HepG2 (cell line): Measurements from ENCODE around the gene TRAPPC3. TPM values are rescaled to one million over a fixed set of nuclear protein-coding genes. Genes with fewer than 3 reads are reported as not detected.

Experiments
- CBX5 ChIP-seq: sonication (generic); formaldehyde crosslinking; IDR thresholded peaks from 2 replicates; pipeline ENCODE4 v1.4.0; 2020; ENCODE audit warnings: missing genetic modification reagents, borderline replicate concordance
- CENPX ChIP-seq: sonication (generic); formaldehyde crosslinking; IDR thresholded peaks from 2 replicates; pipeline ENCODE4 v1.9.0; 2021; ENCODE audit warnings: mild to moderate bottlenecking, missing genetic modification reagents, moderate library complexity
- DMAP1 ChIP-seq: IDR thresholded peaks from 2 replicates; pipeline ENCODE4 v1.6.1; 2016
- FOSL2 ChIP-seq: sonication (generic); formaldehyde crosslinking; IDR thresholded peaks from 2 replicates; pipeline ENCODE4 v1.4.0; 2020; ENCODE audit warnings: missing genetic modification reagents
- GATAD2A ChIP-seq: IDR thresholded peaks from 2 replicates; pipeline ENCODE4 v1.6.1; 2016
- HMG20B ChIP-seq: conservative IDR thresholded peaks from 2 replicates; pipeline ENCODE4 v1.6.1; 2016; ENCODE audit warnings: missing genetic modification reagents, missing compliant biosample characterization
- HNRNPL ChIP-seq: fragments of 200-400 bp; formaldehyde crosslinking; IDR thresholded peaks from 2 replicates; pipeline ENCODE4 v1.6.1; 2017; ENCODE audit warnings: mild to moderate bottlenecking, low read depth, low read length
- HNRNPLL ChIP-seq: fragments of 200-400 bp; formaldehyde crosslinking; IDR thresholded peaks from 2 replicates; pipeline ENCODE4 v1.6.1; 2017; ENCODE audit warnings: mild to moderate bottlenecking, low read depth, low read length; ENCODE audit not compliant: poor library complexity, severe bottlenecking
- JARID2 ChIP-seq: sonication (generic); formaldehyde crosslinking; IDR thresholded peaks from 2 replicates; pipeline ENCODE4 v1.8.1; 2023; ENCODE audit warnings: missing genetic modification reagents, inconsistent platforms; ENCODE audit not compliant: insufficient replicate concordance
- KAT8 ChIP-seq: IDR thresholded peaks from 2 replicates; pipeline ENCODE4 v1.6.1; 2016; ENCODE audit warnings: missing genetic modification reagents, missing compliant biosample characterization
- MIER3 ChIP-seq: IDR thresholded peaks from 2 replicates; pipeline ENCODE4 v1.6.1; 2016; ENCODE audit warnings: missing compliant biosample characterization, borderline replicate concordance
- MXD4 ChIP-seq: IDR thresholded peaks from 2 replicates; pipeline ENCODE4 v1.6.1; 2016; ENCODE audit warnings: mild to moderate bottlenecking, missing biosample characterization, missing genetic modification reagents
- NFIB ChIP-seq: sonication (generic); formaldehyde crosslinking; IDR thresholded peaks from 2 replicates; pipeline ENCODE4 v1.9.0; 2021; ENCODE audit warnings: missing genetic modification reagents, mild to moderate bottlenecking, borderline replicate concordance
- RARA ChIP-seq: IDR thresholded peaks from 2 replicates; pipeline ENCODE4 v1.6.1; 2016; ENCODE audit warnings: missing genetic modification reagents, missing compliant biosample characterization
- REPIN1 ChIP-seq: sonication (generic); formaldehyde crosslinking; IDR thresholded peaks from 2 replicates; pipeline ENCODE4 v1.8.0; 2022; ENCODE audit warnings: missing genetic modification reagents, low read depth, mild to moderate bottlenecking, borderline replicate concordance
- RXRA ChIP-seq: sonication (generic); formaldehyde crosslinking; IDR thresholded peaks from 2 replicates; pipeline ENCODE4 v1.5.1; 2020; ENCODE audit warnings: missing genetic modification reagents
- SOX6 ChIP-seq, 2 experiments: fragments of 450-650 bp in 1 of 2; sonication (generic) in 1 of 2; formaldehyde crosslinking in 1 of 2; IDR thresholded peaks; 2 replicates each; pipeline versions ENCODE4 v1.4.0 to v1.6.1; 2017 to 2020; ENCODE audit warnings: antibody characterized with exemption in 1 of 2, mild to moderate bottlenecking in 1 of 2, missing genetic modification reagents in 1 of 2
- STAG1 ChIP-seq: sonication (generic); formaldehyde crosslinking; IDR thresholded peaks from 2 replicates; pipeline ENCODE4 v1.4.0; 2020; ENCODE audit warnings: missing genetic modification reagents
- TEAD3 ChIP-seq: optimal IDR thresholded peaks from 2 replicates; pipeline ENCODE3; 2016; ENCODE audit warnings: borderline replicate concordance
- THAP11 ChIP-seq: IDR thresholded peaks from 2 replicates; pipeline ENCODE4 v1.6.1; 2016; ENCODE audit warnings: missing biosample characterization, missing genetic modification reagents
- ZNF354B ChIP-seq: sonication (generic); formaldehyde crosslinking; IDR thresholded peaks from 2 replicates; pipeline ENCODE4 v1.8.0; 2022; ENCODE audit warnings: mild to moderate bottlenecking, missing genetic modification reagents
- polyA plus RNA-seq, 8 experiments: library from polyadenylated mRNA; depleted of rRNA in 3 of 8; stranded (reverse) in 7 of 8; unstranded in 1 of 8; fragments of >200 nt; fragmentation: Illumina TruSeq in 4 of 8; extraction: Trizol in 4 of 8; gene quantifications; 2 replicates each; pipeline versions ENCODE4 v1.2.1 to v1.2.3, GENCODE V29; 2011 to 2016; ENCODE audit warnings: low read depth in 4 of 8, missing spikeins in 1 of 8, mixed read lengths in 1 of 8; ENCODE audit not compliant: insufficient read depth in 1 of 8
- total RNA-seq, 5 experiments: library from RNA; depleted of rRNA; stranded (reverse); fragments of >200 nt; fragmentation: Illumina TruSeq; extraction: Trizol; gene quantifications; 2 replicates each; pipeline ENCODE4 v1.2.3, GENCODE V29; 2016; ENCODE audit warnings: low read depth in 1 of 5
- TF ChIP-seq, protein P1 (sequence below): sonication (generic); formaldehyde crosslinking; IDR thresholded peaks from 2 replicates; pipeline ENCODE4 v1.8.1; 2023; ENCODE audit warnings: missing genetic modification reagents, mild to moderate bottlenecking, borderline replicate concordance
- TF ChIP-seq, protein P2 (sequence below): sonication (generic); formaldehyde crosslinking; IDR thresholded peaks from 2 replicates; pipeline ENCODE4 v1.8.1; 2023; ENCODE audit warnings: mild to moderate bottlenecking, missing genetic modification reagents, borderline replicate concordance
- TF ChIP-seq, protein P3 (sequence below): sonication (generic); formaldehyde crosslinking; IDR thresholded peaks from 2 replicates; pipeline ENCODE4 v1.4.0; 2020; ENCODE audit warnings: missing genetic modification reagents, borderline replicate concordance
- TF ChIP-seq, protein P4 (sequence below): sonication (generic); formaldehyde crosslinking; IDR thresholded peaks from 2 replicates; pipeline ENCODE4 v1.5.1; 2020; ENCODE audit warnings: missing genetic modification reagents, mild to moderate bottlenecking, borderline replicate concordance
- TF ChIP-seq, protein P5 (sequence below): sonication (generic); formaldehyde crosslinking; IDR thresholded peaks from 2 replicates; pipeline ENCODE4 v1.8.0; 2022; ENCODE audit warnings: missing genetic modification reagents, low read depth, mild to moderate bottlenecking, borderline replicate concordance

The TRAPPC3 gene
- total and polyA plus RNA-seq, 2 of the 13 experiments (the other 11 are each of a cell fraction or from before 2014, with no cell fraction given): 53.7 to 62.4 TPM

DNA sequence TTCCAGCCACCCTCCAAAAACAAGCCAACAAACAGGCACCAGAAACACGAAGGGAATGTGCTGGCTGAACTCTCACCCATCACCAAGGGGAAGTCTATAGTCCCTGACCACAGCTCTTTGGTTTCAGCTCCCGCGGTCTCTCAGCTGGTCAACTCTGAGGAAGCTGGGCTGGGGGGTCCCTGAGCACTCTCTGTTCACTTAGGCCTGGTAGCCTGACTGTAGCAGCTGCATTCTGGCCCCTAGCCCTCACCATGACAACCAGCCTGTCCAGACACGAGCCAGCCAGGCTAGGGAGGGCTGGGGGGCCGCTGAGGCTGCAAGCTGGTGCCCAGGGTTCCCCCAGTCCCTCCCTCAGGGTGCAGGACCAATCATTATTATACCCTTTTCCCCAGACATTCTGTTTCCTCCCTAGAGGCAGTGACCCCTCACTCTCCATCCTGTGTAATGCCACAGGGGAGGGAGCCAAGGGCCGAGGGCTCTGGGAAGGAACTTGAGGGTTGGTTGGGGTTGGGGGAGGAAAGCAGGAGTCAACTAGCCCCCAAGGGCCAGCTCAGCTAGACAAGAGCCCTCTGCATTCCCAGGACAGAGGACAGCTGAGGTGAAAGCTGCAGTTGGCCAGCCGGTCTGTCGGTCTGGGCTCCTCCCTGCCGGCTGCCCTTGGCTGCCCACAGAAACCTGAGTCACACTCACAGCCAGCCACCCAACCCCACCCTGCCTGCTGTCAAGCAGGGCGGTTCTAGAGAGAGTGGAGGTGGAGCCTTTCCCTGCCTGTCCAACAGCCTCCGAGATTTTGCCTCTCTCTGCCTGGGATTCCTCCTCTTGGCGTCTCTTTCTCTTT, 1.2 kb upstream of the TRAPPC3 start (continued):
- TF ChIP-seq CENPX (CRISPR knock-in tag): no peak
- 0 out of 2 replicates have a peak, but pooled peaks have one; percentile 52 for TF ChIP-seq GATAD2A
- 0 out of 2 replicates have a peak, but pooled peaks have one; percentile 33 for TF ChIP-seq MXD4 (CRISPR knock-in tag)
- no peak for TF ChIP-seq JARID2 (CRISPR knock-in tag)
- peak; percentile 51; the same call in 1 of the 2 replicates for TF ChIP-seq REPIN1 (CRISPR knock-in tag)
- 0 out of 2 replicates have a peak, but pooled peaks have one; percentile 57 for TF ChIP-seq KAT8 (CRISPR knock-in tag)
- TF ChIP-seq MIER3 (CRISPR knock-in tag): peak; percentile 39; the same call in 1 of the 2 replicates
- TF ChIP-seq CBX5 (CRISPR knock-in tag): 0 out of 2 replicates have a peak, but pooled peaks have one; percentile 33
- 0 out of 2 replicates have a peak, but pooled peaks have one; percentile 9 for TF ChIP-seq RARA (CRISPR knock-in tag)
- peak; percentile 62 for TF ChIP-seq TEAD3 (CRISPR knock-in tag)
- 0 out of 2 replicates have a peak, but pooled peaks have one; percentile 28 for TF ChIP-seq DMAP1 (CRISPR knock-in tag)
- 0 out of 2 replicates have a peak, but pooled peaks have one; percentile 42 for TF ChIP-seq HNRNPL
- TF ChIP-seq, protein P1, sequence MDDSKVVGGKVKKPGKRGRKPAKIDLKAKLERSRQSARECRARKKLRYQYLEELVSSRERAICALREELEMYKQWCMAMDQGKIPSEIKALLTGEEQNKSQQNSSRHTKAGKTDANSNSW (CRISPR knock-in tag): no peak
- no peak for TF ChIP-seq NFIB (CRISPR knock-in tag)
- 0 out of 2 replicates have a peak, but pooled peaks have one; percentile 20 for TF ChIP-seq STAG1 (CRISPR knock-in tag)
- TF ChIP-seq FOSL2 (CRISPR knock-in tag): peak; percentile 83
- peak; percentile 59; the same call in 1 of the 2 replicates for TF ChIP-seq RXRA
- TF ChIP-seq, protein P2, sequence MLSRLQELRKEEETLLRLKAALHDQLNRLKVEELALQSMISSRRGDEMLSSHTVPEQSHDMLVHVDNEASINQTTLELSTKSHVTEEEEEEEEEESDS (CRISPR knock-in tag): no peak
- no peak for TF ChIP-seq SOX6 (IDR thresholded peaks at IDR 0.05)
- TF ChIP-seq SOX6 (CRISPR knock-in tag; IDR thresholded peaks at IDR 0.05): peak; percentile 20; the same call in 1 of the 2 replicates
- TF ChIP-seq HNRNPLL: peak; percentile 20
- TF ChIP-seq ZNF354B (CRISPR knock-in tag): no peak
- TF ChIP-seq HMG20B (CRISPR knock-in tag): no peak; the same call in 1 of the 2 replicates
- TF ChIP-seq, protein P3, sequence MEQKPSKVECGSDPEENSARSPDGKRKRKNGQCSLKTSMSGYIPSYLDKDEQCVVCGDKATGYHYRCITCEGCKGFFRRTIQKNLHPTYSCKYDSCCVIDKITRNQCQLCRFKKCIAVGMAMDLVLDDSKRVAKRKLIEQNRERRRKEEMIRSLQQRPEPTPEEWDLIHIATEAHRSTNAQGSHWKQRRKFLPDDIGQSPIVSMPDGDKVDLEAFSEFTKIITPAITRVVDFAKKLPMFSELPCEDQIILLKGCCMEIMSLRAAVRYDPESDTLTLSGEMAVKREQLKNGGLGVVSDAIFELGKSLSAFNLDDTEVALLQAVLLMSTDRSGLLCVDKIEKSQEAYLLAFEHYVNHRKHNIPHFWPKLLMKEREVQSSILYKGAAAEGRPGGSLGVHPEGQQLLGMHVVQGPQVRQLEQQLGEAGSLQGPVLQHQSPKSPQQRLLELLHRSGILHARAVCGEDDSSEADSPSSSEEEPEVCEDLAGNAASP: peak; percentile 77
- peak; percentile 82 for TF ChIP-seq THAP11
- TF ChIP-seq, protein P4, sequence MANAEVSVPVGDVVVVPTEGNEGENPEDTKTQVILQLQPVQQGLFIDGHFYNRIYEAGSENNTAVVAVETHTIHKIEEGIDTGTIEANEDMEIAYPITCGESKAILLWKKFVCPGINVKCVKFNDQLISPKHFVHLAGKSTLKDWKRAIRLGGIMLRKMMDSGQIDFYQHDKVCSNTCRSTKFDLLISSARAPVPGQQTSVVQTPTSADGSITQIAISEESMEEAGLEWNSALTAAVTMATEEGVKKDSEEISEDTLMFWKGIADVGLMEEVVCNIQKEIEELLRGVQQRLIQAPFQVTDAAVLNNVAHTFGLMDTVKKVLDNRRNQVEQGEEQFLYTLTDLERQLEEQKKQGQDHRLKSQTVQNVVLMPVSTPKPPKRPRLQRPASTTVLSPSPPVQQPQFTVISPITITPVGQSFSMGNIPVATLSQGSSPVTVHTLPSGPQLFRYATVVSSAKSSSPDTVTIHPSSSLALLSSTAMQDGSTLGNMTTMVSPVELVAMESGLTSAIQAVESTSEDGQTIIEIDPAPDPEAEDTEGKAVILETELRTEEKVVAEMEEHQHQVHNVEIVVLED: peak; percentile 29; the same call in 1 of the 2 replicates
- TF ChIP-seq, protein P5, sequence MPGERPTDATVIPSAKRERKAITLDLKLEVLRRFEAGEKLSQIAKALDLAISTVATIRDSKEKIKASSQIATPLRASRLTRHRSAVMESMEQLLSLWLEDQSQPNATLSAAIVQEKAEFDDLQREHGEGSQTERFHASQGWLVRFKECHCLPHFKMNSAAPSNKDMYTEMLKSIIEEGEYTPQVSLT: no peak
